Measurements from ENCODE around the gene RPRD1B.

Gene RPRD1B, protein sequence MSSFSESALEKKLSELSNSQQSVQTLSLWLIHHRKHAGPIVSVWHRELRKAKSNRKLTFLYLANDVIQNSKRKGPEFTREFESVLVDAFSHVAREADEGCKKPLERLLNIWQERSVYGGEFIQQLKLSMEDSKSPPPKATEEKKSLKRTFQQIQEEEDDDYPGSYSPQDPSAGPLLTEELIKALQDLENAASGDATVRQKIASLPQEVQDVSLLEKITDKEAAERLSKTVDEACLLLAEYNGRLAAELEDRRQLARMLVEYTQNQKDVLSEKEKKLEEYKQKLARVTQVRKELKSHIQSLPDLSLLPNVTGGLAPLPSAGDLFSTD

DNA sequence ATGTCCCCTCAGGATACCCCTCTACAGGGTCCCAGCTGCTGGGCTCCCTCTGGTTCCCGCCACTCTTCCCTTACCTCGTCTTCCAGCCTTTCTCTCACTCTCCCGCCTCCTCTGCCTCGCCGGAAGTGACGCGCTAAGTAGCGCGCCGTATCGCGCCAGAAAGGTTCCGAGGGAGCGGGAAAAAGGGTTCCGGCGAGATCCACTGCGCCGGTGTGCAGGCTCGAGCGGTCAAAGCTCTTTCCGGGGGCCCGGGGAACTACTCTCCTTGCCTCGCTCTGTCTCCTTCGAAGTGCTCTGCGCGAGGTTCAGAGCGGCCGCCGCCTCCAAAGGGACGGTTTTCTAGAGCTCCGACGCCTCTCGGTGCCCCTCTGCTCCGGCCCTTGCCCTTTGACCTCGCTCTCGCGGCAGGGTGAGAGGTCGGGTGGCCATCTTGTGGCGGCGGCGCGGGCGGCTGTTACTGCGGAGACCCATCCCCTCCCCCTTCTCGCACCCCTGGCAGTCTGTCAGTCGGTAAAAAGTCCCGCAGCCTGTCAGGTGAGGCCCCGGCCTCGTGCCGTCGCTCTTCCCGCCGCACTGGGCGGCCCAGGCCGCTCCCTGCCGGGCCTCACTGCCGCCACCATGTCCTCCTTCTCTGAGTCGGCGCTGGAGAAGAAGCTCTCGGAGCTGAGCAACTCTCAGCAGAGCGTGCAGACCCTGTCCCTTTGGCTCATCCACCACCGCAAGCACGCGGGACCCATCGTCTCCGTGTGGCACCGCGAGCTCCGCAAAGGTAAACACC is at the start of gene RPRD1B, which contains the start of gene TTI1:
Gene RPRD1B, plus strand, starts transcription at position 417 of the 778 bp plus-strand sequence. Its CDS starts 202 bp downstream, at position 619.
Gene TTI1, minus strand, starts transcription at position 127 of the 778 bp plus-strand sequence. CDS start 19,640 bp downstream, outside the sequence.
- DNase-seq = peak; percentile 40

DNA sequence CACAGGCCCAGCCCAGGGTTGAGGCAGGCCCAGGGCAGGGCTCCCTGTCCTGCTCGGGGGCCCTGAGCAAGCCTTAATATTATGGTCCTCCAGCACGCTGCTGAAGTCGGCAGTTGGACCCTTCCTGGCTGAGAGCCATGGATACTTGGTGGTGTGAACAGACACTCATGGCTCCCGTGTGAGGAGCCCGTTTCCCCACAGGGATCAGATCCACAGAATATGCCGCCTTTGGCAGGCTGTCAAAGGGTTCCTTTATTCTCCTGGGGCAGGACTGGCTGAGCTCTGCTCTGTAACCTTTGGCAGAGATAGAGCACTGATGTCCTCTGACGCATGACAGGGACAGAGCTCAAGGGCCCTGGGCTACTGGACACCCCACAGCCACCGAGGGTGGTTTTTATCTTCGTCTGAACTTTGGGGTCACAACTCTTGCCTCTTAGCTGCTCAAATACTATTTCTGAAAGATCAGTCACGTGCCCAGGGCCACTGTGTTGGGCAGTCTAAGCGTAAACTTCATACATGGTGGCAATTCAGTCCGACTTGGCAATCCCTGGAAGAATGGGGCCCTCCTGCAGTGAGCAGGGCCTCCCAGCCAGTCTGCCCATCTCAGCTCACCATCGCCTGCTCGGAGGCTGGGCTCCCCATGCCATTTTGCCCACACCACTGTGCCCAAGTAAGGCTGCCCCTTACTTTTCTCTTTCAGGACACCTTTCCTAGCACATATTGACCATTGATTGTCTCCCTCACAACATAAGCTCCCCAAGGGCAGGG is 49.3 kb upstream of the RPRD1B start:
- no peak for DNase-seq

DNA sequence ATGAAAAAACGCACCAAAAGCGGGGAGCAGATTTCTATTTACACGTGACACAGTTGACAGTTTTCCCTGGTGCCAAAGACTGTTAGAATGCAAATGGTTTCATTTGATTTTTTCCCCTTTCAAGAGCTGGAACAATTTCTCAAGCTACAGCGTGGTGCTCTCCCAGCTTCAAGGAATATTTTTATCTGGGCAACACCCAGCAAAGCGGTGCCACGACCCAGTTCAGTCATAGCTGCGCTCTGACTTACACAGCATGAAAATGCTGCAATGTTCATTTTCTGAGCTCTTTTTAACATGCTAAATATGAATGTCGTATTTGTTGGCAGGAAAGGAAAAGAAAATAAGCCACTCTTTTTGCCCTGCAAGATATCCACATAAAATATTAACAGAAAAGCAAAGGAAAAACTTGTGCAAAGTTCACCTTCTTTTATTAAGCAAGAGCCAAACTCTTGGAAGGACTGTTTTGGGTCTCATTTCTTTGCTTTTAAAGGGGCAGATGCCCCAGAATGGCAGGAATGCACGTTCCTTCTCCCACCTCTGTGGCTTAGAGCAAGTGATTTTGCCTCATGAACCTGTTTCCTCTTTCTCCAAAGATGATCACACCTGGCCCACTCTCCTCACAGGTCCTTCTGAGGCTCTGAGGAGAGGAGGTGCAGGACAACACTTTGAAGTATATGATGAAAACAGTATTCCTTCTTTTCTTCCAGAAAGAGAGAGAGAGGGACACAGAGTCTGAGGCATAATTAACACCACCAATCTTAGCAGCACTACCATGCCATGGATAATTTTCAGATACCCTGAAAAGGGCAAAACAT is 47.3 kb upstream of the RPRD1B start:
- DNase-seq = no peak

DNA sequence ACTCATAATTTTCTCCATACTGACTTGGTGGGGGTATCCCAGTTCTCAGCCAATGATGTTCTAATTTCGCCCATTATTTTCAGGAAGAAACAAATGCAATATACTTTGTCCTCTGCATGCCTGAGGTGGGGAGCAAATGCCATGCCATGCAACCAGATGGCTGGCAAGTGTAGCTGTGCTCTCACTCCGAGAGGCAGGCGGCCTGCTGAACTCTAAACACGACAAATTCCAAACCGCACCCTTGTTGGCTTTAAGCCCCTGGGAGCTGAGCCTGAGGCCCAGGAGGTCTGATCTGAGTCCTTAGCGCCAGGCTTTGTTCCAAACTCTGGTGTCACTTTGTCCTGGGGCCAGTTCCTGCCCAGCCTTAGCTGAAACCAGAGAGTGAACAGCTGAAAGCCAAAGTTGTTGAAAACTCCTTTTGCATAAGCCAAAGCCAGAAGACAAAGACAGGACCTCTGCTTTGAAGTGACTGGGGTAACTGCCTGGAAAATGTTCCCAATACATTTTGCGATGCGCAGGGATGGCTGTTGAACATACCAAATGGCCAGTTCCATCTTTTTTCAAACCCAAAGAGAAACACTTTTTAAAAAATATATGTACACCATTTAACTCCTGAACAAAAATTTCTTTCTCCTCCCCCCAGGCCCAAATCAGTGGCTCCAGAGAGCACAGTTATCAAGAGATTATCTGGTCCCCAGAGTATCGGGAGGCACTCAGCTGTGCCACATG is 46.5 kb upstream of the RPRD1B start:
- DNase-seq = no peak

GRCh38 chr20:37987602-37988290 is 45.8 kb upstream of the RPRD1B start:
- no peak for DNase-seq

- DNase-seq = no peak
These were observed 45.1 kb upstream of the RPRD1B start for GRCh38 chr20:37988306-37988954.

DNA sequence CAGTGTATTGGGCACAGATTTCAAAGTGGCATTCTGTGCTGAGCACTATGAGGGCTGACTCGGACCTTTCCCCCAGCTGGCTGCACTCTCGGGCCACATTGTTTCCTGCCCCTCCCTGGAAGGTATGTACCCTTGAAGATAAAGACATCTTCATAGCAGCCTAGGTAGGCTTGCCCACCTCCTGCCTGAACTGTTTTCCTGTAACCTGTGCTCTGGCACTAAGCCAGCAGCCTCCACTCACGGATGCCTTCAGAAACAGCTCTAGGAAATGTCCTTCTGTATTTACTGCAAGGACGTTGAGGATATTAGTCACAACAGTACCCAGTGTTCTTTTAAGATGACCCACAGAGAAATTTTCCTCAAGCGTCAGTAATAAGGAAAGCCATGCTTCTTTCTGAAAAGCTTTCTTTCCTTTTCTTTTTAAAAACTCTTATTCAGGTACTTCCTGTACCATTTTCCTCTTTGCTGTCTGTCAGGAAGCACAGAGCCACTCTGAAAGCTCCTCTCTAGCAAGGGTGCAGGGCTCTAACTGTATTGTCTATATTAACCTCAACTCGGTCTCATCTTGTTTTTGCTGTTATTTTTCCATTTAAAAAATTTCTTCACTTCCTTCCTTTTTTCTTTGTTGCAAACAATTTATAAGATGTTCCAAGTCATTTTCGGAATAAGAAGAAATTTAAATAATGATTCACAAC is 43.8 kb upstream of the RPRD1B start:
- no peak for DNase-seq

DNA sequence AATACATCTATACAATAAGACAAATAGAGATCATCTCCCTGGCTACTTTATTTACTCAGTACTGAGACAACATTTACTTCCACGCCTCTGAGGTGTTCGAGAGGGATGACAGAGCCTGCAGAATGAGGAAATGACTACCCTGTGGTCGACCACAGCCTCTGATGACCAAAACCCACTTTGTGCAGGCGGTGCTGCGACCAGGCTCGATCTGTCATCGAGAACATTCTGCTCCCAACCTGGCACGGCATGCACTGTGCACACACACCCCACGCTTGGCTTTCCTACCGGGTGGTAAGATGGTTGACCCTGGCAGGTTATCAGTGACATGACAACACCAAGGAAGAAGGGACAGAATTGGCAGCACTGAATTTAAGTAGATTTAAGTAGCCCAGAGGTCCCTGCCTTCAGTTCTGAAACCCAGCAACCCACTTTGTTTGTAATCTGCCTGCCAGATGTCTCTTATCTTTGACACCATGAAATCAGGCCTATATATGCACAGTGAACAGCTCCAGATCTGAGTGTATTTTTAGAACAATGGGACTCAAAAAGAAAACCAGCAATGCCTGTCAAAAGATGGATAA is 42.9 kb upstream of the RPRD1B start:
- DNase-seq = peak; percentile 14

GRCh38 chr20:37991157-37991866 is 42.2 kb upstream of the RPRD1B start:
- DNase-seq = no peak

DNA sequence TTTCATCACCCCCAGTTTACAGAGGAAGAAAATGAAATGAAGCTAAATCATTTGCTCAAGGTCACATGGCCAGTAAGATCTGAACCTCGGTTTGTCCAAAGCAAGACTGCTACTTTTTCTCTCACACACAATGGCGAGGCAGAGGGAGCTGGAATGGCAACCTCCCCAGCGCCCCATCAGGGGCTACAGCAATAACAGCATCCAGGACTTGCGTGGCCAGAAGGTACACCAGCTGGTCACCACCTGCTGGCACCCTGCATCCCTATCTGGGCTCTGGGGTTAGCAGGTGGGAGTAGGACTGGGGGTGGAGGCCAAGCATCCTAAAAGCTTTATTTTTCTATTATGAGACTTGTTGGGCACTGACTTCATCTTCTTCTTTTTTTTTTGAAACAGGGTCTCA is 41.6 kb upstream of the RPRD1B start:
- DNase-seq = no peak

GRCh38 chr20:37992802-37993409 is 40.6 kb upstream of the RPRD1B start:
- DNase-seq = no peak

DNA sequence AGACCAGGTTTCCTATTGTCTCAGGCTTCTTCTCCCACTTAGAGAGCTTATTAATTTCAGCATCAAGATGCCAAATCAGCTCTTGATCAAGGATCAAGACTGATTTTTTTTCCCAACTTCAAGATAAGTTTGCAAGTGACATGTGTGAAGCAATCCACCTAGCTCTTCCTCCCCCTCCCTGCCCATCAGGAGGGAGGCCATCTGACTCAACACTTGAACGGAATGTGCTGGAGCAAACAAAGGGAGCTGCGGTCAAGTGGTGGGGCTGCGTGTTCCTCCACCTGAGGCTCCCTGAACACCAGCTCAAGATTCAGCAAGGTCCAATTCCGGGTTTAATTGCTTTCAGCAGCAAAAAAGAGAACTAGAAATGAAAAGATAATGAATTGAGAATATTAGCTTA is 39.0 kb upstream of the RPRD1B start:
- DNase-seq = no peak

GRCh38 chr20:37995856-37996605 is 37.5 kb upstream of the RPRD1B start:
- no peak for DNase-seq

DNA sequence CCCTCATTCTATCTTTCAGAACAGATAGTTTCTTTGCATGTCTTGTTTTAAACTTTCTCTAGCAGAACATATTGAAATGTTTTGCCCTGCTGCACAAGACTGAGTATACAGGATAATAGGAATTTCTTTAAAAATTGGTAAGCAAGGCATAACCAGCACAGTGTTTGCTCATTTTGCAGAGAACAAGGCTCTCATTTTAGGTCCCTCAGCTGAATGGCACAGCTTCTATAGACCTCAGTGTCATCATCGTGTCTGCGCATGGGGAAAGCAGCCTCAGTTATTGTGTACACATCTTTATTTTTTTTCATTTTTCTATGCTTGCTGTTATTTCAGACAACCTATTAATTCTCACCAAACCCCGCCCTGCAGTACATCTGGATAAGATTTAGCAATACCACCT is 36.0 kb upstream of the RPRD1B start:
- DNase-seq = no peak

DNA sequence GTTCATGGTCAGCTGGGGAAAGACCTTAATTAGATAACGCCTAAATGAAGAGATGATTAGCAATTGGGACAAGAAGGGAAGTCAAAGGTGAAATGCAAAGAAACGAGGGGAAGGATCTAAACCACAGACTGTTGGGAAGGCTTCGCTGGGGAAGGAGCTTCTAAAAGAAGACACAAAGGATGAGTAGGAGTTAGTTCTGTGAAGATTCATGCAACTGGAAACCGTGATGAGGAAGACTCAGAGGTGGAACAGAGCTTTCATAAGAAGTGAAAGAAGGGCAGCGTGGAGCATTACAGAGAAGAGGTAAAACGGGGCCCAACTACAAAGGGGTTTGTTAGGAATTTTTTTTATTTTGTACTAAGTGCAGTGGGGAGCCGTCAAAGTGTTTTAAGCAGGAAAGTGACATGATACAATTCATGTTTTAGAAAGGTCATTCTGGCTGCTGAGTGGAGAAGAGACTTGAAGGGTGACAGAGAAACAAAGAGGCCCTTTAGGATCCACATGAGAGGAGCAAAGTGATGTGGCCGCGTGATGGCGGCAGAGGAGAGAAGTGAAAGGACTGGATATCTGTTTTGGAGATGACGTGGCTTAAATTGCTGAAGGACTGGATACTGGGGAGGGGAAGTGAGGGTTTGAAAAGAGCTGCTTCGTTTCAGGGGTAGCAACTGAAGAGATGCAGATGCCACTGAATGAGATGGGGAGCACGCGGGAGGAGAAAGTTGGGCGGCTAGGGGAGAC is 33.9 kb upstream of the RPRD1B start:
- DNase-seq = no peak

- DNase-seq = no peak
These were observed 33.3 kb upstream of the RPRD1B start for GRCh38 chr20:38000293-38000692.
